ENCODE measurements around the gene TBC1D2.

Gene TBC1D2

DNA sequence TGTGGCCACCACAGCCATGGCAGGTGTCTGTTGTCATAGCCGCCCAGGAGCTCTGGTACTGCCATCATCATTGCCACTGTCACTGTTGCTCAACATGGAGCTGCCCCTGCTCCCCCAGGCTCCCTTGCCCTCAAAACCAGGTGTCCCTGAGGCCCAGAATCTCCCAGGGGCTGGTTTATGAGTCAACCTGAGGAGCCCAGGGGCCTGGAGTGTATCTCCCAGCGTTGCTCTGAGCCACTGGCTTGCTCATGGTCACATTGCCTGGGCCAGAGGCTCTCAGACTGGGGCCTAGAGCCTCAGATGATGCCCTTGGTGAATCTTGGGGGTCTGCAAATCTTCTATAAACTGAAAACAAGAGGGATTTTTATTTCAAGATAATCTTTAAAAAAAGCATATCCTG lies 24.7 kb upstream of the TBC1D2 start:
- CTCF ChIA-PET: interaction anchor here (0.5 to 1.3 kb wide), 3 partner anchors 18 to 246 kb away, joined by 3 to 5 read pairs (median 3); no protein-coding TSS in a partner anchor
- Histone ChIP-seq H3K4me3 (ENCODE audit: low read depth, low read length) (no peak overlapping the region), H3K9me3 (ENCODE audit: control insufficient read depth, insufficient read depth, low read depth, low read length) (no peaks in the 10 kb centered on the region), H3K27ac (ENCODE audit: extremely low read depth, low read depth, low read length) (no peak overlapping the region), H3K36me3 (ENCODE audit: control insufficient read depth in 2 of 2, insufficient read depth in 1 of 2, low read length in 2 of 2) (no peaks in the 10 kb centered on the region), H3K4me1 (ENCODE audit: control insufficient read depth, insufficient read depth, low read length) (peaks cover 2% of the 10 kb centered on the region; the same call in 1 of the 2 replicates)
- TF ChIP-seq TSHZ1 (tag by site-specific recombination; IDR thresholded peaks at IDR 0.05; ENCODE audit: borderline replicate concordance) (no peak), ZNF792 (tag by site-specific recombination; IDR thresholded peaks at IDR 0.05) (no peak), ZNF155 (tag by site-specific recombination; IDR thresholded peaks at IDR 0.05) (no peak), ZNF555 (tag by site-specific recombination; conservative IDR thresholded peaks at IDR 0.05) (no peak), ZNF791 (tag by site-specific recombination; IDR thresholded peaks at IDR 0.05) (no peak), GLIS2 (tag by site-specific recombination; IDR thresholded peaks at IDR 0.05) (no peak), ZNF138 (tag by site-specific recombination; IDR thresholded peaks at IDR 0.05; ENCODE audit: borderline replicate concordance) (no peak), ZNF670 (tag by site-specific recombination; IDR thresholded peaks at IDR 0.05; ENCODE audit: low read depth) (no peak), ZNF248 (tag by site-specific recombination; IDR thresholded peaks at IDR 0.05) (no peak)
- TF ChIP-seq, protein P1, sequence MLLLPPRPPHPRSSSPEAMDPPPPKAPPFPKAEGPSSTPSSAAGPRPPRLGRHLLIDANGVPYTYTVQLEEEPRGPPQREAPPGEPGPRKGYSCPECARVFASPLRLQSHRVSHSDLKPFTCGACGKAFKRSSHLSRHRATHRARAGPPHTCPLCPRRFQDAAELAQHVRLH (tag by site-specific recombination; IDR thresholded peaks at IDR 0.05): no peak
- POLR2A ChIA-PET: no interaction called here

GRCh38 chr9:98276907-98277469 lies 21.5 kb upstream of the TBC1D2 start:
- TF ChIP-seq ZSCAN4 (tag by site-specific recombination; IDR thresholded peaks at IDR 0.05) (no peak), ZNF585B (tag by site-specific recombination; IDR thresholded peaks at IDR 0.05) (no peak), MYNN (tag by site-specific recombination; IDR thresholded peaks at IDR 0.05; ENCODE audit: borderline replicate concordance) (no peak), ZNF426 (tag by site-specific recombination; IDR thresholded peaks at IDR 0.05) (no peak)
- Histone ChIP-seq H3K4me3 (ENCODE audit: low read depth, low read length) (no peak overlapping the region), H3K36me3 (ENCODE audit: control insufficient read depth in 2 of 2, insufficient read depth in 1 of 2, low read length in 2 of 2) (no peaks in the 10 kb centered on the region), H3K9me3 (ENCODE audit: control insufficient read depth, insufficient read depth, low read depth, low read length) (no peaks in the 10 kb centered on the region), H3K4me1 (ENCODE audit: control insufficient read depth, insufficient read depth, low read length) (peaks cover 2% of the 10 kb centered on the region; the same call in 1 of the 2 replicates), H3K27ac (ENCODE audit: extremely low read depth, low read depth, low read length) (no peak overlapping the region)
- ChIA-PET CTCF (no interaction called here), POLR2A (no interaction called here)

DNA sequence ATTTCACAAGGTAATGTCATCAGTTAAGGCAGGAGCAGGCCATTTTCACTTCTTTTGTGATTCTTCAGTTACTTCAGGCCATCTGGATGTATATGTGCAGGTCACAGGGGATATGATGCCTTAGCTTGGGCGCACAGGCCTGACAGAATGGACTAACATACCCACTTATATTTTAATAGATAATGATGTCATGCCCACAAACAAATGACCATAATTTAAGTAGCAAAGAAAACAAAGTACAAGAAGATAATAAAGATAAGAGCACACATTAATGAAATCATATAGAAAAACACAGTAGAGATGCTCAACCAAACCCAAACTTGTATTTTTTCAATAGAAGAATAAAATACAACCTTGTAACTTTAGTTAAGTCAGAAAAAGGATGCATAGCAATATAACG lies 19.7 kb upstream of the TBC1D2 start:
- Histone ChIP-seq H3K9me3 (ENCODE audit: control insufficient read depth, insufficient read depth, low read depth, low read length) (no peaks in the 10 kb centered on the region), H3K4me1 (ENCODE audit: control insufficient read depth, insufficient read depth, low read length) (peaks cover under 1% of the 10 kb centered on the region; the same call in 1 of the 2 replicates), H3K27ac (ENCODE audit: extremely low read depth, low read depth, low read length) (no peak overlapping the region), H3K36me3 (ENCODE audit: control insufficient read depth in 2 of 2, insufficient read depth in 1 of 2, low read length in 2 of 2) (no peaks in the 10 kb centered on the region), H3K4me3 (ENCODE audit: low read depth, low read length) (no peak overlapping the region)
- POLR2A ChIA-PET: no interaction called here
- CTCF ChIA-PET: no interaction called here
- 0 out of 2 replicates have a peak, but pooled peaks have one; percentile 15 for TF ChIP-seq OSR2 (tag by site-specific recombination; IDR thresholded peaks at IDR 0.05)
- TF ChIP-seq SETDB1 (IDR thresholded peaks at IDR 0.05; ENCODE audit: insufficient read length, low read length): no peak
- TF ChIP-seq MZF1 (tag by site-specific recombination; IDR thresholded peaks at IDR 0.05; ENCODE audit: borderline replicate concordance): no peak
- no peak for TF ChIP-seq ZNF561 (tag by site-specific recombination; IDR thresholded peaks at IDR 0.05; ENCODE audit: borderline replicate concordance)
- peak; percentile 85 for TF ChIP-seq ATF2 (tag by site-specific recombination; IDR thresholded peaks at IDR 0.05; ENCODE audit: low read depth)
